AG10803 (cell line): ENCODE results near the gene CERS6.
A peak's percentile ranks its signal among the peaks of the same experiment; 100 is the strongest.

Experiments
- DNase-seq: peaks from one replicate; pipeline ENCODE4 v3.0.0; 2010; ENCODE audit warnings: low read depth
- H3K4me3 ChIP-seq: 2 replicates; pipeline ENCODE4 v1.5.1; 2011; ENCODE audit warnings: mild to moderate bottlenecking, low read length, control low read depth
- TF ChIP-seq, protein P1 (sequence below): conservative IDR thresholded peaks from 2 replicates; pipeline ENCODE4 v1.5.1; 2011; ENCODE audit warnings: mild to moderate bottlenecking, low read length, control low read depth, inconsistent platforms

Gene CERS6

GRCh38 chr2:168694173-168694572, 238.1 kb downstream of the CERS6 start:
- DNase-seq = no peak
- TF ChIP-seq, protein P1, sequence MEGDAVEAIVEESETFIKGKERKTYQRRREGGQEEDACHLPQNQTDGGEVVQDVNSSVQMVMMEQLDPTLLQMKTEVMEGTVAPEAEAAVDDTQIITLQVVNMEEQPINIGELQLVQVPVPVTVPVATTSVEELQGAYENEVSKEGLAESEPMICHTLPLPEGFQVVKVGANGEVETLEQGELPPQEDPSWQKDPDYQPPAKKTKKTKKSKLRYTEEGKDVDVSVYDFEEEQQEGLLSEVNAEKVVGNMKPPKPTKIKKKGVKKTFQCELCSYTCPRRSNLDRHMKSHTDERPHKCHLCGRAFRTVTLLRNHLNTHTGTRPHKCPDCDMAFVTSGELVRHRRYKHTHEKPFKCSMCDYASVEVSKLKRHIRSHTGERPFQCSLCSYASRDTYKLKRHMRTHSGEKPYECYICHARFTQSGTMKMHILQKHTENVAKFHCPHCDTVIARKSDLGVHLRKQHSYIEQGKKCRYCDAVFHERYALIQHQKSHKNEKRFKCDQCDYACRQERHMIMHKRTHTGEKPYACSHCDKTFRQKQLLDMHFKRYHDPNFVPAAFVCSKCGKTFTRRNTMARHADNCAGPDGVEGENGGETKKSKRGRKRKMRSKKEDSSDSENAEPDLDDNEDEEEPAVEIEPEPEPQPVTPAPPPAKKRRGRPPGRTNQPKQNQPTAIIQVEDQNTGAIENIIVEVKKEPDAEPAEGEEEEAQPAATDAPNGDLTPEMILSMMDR = no peak
- H3K4me3 ChIP-seq = no peak overlapping the region

DNA sequence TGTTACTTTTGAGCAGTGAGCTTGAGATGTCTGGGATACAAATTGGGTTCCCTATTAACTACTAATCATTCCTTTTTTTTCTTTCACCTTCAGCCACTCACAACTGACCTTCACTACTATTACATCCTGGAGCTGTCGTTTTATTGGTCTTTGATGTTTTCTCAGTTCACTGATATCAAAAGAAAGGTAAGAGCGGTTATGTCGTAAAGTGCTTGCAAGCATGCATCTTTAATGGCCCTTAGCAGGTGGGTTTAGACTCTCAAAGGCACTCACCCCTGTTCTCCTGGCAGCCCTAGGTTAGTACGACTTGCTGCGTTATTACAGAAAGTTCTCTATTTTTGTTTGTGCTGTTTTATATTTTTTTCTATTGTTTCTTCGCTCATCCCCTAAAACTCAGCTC, 238.8 kb downstream of the CERS6 start:
- no peak for DNase-seq
- TF ChIP-seq, protein P1 = no peak
- no peak overlapping the region for H3K4me3 ChIP-seq

- TF ChIP-seq, protein P1 = 0 out of 2 replicates have a peak, but pooled peaks have one; percentile 7
- no peak overlapping the region for H3K4me3 ChIP-seq
- peak; percentile 10 for DNase-seq
These were observed 241.6 kb downstream of the CERS6 start for GRCh38 chr2:168697668-168698121.

DNA sequence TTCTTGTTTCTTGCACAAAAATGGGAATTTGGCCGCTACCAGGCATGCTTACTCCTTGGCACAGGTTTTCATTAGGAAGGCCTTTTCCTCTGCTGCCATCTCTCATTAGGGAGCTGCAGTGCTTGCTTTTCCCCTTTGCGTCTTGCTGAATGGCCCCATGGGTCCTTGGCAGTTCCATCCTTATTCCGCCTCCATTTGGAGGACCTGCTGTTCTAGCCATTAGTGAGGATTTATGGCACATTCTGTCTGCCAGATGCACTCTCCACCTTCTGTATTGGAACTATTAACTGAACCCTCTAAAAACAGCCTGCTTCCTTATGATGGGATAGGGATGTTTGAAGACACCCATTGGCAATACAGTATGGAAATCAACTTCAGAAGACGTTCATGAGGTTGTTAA, 242.9 kb downstream of the CERS6 start:
- TF ChIP-seq, protein P1 = no peak
- H3K4me3 ChIP-seq = no peak overlapping the region
- DNase-seq = no peak

GRCh38 chr2:168699844-168700417, 243.9 kb downstream of the CERS6 start:
- no peak overlapping the region for H3K4me3 ChIP-seq
- TF ChIP-seq, protein P1 = no peak
- DNase-seq = peak; percentile 76

DNA sequence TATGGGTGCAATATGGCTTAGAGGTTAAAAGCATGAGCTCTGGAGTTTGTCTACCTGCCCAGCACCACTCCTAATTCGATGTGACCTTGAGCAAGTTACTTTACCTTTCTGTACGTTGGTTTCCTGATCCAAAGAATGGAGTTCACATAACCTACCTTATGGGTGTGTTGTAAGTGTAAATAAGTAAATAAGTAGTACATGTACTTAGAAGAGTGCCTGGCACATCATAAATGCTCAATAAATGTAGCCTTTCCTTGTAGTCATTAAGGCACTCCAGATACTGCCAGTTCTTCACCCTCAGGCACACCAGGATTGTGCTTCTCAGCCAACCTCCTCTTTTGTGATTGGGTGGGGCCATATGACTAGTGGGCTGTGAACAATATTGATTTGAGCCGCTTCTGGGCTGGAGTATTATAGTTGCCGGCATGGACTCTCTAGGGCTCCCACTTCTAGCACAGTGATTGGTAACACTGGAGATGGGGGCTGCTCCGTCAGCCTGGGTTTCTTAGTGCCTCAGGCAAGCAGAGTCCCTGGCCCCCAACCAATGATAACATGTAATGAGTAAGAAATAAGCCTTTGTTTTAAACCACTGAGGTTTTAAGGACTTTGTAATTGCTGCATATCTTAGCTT, 244.7 kb downstream of the CERS6 start:
- H3K4me3 ChIP-seq = no peak overlapping the region
- peak; percentile 1 for DNase-seq
- TF ChIP-seq, protein P1 = no peak

DNA sequence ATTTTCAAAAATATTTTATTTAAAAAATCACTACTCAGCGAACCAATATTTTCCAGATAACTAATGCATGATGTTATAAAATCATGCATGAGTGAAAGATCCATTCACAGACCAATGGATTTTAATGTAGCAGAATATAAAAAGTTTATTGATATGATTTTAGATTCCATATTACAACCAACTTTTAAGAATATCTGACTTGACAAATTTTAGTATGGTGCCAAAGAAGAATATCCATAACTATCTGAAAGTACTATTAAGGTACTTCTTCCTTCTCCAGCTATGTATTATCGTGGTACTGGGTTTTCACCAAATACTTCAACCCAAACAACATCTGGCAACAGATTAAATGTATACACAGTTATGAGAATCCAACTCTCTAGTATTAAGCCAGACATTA, 246.5 kb downstream of the CERS6 start:
- DNase-seq = no peak
- TF ChIP-seq, protein P1 = no peak
- H3K4me3 ChIP-seq = no peak overlapping the region
